Measurements from ENCODE around the gene OLFM1.

DNA sequence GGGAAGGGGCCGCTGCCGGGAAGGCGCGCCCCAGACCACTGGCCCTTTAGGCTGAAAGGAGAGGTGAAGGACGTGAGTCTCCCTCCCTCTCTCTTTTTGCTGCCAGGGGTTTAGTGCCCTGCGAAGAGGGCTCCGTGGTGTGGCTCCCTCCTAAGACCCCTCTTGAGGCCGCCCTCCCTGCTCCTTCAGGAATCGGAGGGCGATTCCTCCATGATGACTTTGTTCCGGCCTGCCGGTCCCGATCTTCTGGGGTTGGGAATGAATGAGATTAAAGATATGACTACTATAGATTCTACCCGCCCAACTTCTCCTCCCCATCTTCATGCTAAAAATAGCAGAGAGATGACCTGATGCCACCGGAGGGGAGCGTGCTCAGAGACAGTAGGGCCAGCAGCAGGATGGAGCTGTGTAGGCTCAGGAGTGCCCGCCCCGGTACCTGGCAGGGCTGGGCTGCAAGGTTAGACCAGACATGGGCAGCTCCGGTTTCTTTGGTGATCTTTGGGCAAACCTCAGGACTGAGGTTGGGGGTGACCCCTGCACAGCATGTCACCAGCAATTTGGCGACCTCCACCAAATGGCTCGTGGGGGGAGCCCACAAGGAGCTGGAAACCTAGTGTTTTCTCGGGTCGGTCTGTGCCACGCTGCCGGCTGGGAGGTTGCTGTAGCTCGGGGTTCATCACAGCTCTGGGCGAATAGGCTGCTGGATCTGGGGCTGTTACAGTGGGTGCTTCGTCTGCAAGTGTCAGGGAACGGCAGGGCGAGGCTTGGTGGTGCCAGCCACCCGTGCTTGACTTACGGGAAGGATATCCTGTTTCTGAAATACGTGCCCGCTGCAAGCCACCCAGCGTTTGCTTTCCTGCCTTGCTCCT, 1.7 kb downstream of the OLFM1 start:
- TF ChIP-seq, protein P1, sequence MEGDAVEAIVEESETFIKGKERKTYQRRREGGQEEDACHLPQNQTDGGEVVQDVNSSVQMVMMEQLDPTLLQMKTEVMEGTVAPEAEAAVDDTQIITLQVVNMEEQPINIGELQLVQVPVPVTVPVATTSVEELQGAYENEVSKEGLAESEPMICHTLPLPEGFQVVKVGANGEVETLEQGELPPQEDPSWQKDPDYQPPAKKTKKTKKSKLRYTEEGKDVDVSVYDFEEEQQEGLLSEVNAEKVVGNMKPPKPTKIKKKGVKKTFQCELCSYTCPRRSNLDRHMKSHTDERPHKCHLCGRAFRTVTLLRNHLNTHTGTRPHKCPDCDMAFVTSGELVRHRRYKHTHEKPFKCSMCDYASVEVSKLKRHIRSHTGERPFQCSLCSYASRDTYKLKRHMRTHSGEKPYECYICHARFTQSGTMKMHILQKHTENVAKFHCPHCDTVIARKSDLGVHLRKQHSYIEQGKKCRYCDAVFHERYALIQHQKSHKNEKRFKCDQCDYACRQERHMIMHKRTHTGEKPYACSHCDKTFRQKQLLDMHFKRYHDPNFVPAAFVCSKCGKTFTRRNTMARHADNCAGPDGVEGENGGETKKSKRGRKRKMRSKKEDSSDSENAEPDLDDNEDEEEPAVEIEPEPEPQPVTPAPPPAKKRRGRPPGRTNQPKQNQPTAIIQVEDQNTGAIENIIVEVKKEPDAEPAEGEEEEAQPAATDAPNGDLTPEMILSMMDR (IDR thresholded peaks at IDR 0.05), result no peak
- no peak for TF ChIP-seq POLR2A (IDR thresholded peaks at IDR 0.05)

Measured in body of pancreas (tissue), 4 donors.